ENCODE data around the gene MAP3K5. TPM values are rescaled to one million over a fixed set of nuclear protein-coding genes. Genes with fewer than 3 reads are reported as not detected.

The MAP3K5 gene
- total RNA-seq, 4 donors from 2014 or later, result 16.2 to 52.7 (median 34.8) TPM

DNA sequence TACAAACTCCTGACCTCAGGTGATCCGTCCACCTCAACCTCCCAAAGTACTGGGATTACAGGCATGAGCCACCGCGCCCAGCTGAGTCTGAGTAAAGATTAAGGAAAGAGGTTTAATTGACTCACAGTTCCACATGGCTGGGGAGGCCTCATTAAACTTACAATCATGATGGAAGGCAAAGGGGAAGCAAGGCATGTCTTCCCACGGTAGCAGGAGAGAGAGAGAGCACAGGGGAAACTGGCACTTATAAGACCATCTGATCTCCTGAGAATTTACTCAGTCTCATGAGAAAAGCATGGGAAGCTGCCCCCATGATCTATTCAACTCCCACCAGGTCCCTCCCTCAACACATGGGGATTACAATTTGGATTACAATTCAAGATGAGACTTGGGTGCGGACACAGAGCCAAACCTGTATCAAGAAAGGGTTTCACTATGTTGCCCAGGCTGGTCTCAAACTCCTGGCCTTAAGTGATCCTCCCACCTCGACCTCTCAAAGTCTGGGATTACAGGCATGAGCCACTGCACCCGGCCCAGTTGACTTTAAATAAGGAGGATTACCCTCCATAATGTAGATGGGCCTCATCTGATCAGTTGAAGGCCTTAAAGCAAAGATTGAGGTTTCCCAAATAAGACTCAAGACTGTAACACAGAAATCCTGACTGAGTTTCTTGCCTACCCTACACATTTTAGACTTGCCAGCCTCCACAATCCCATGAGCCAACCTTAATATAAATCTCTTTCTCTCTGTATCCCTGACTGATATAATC is 17.0 kb upstream of the MAP3K5 start:
- 87% methylated on average over 7 of the region's 7 CpGs; no CpG with 5 or more reads in 1 of the 2 donors for WGBS, 2 donors (ENCODE audit: low coverage in 1 of 2)
- Histone ChIP-seq H3K36me3 (no peaks in the 10 kb centered on the region), H3K9me3 (no peaks in the 10 kb centered on the region), H3K27me3 (no peaks in the 10 kb centered on the region), H3K4me1 (no peaks in the 10 kb centered on the region), H3K4me3 (no peak overlapping the region), H3K27ac (no peak overlapping the region)
- DNase-seq, result no peak
- in situ Hi-C loops (cut with MboI; ENCODE audit: low pct_ligation_motif_present in 1 of 4, low pct_unique_long_range_greater_than_20kb in 1 of 4, low sequenced_read_pairs in 3 of 4), result no loop called here
- intact Hi-C loops (cut with DNase I; ENCODE audit: low total_unique reads), result no loop called here
- TF ChIP-seq POLR2AphosphoS5 (IDR thresholded peaks at IDR 0.05) (no peak), POLR2A (IDR thresholded peaks at IDR 0.05) (no peak), EP300 (IDR thresholded peaks at IDR 0.05; ENCODE audit: low read depth) (no peak)
- TF ChIP-seq, protein P1, sequence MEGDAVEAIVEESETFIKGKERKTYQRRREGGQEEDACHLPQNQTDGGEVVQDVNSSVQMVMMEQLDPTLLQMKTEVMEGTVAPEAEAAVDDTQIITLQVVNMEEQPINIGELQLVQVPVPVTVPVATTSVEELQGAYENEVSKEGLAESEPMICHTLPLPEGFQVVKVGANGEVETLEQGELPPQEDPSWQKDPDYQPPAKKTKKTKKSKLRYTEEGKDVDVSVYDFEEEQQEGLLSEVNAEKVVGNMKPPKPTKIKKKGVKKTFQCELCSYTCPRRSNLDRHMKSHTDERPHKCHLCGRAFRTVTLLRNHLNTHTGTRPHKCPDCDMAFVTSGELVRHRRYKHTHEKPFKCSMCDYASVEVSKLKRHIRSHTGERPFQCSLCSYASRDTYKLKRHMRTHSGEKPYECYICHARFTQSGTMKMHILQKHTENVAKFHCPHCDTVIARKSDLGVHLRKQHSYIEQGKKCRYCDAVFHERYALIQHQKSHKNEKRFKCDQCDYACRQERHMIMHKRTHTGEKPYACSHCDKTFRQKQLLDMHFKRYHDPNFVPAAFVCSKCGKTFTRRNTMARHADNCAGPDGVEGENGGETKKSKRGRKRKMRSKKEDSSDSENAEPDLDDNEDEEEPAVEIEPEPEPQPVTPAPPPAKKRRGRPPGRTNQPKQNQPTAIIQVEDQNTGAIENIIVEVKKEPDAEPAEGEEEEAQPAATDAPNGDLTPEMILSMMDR (IDR thresholded peaks at IDR 0.05), result no peak

DNA sequence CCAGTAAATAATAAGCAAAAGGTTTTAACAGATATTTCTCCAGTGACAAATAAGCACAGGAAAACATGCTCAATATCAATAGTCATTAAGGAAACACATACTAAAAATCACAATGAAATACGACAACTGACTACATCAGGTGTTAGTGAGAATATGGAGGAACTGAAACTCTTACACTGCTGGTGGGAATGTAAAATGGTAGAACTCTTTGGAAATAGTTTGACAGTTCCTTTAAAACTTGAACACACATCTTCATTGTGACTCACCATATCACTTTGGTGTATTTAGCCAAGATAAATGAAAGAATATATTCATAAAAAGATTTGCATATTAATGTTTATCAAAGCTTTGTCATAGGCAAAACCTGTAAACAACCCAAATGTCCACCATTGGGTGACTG is 11.3 kb upstream of the MAP3K5 start:
- Histone ChIP-seq H3K27ac (no peak overlapping the region), H3K4me3 (no peak overlapping the region), H3K4me1 (no peaks in the 10 kb centered on the region), H3K36me3 (no peaks in the 10 kb centered on the region), H3K9me3 (no peaks in the 10 kb centered on the region), H3K27me3 (no peaks in the 10 kb centered on the region)
- 80 to 82% methylated on average over 1 of the region's 1 CpG for WGBS, 2 donors (ENCODE audit: low coverage in 1 of 2)
- TF ChIP-seq POLR2AphosphoS5 (IDR thresholded peaks at IDR 0.05), result no peak
- TF ChIP-seq POLR2A (IDR thresholded peaks at IDR 0.05), result no peak
- in situ Hi-C loops (cut with MboI; ENCODE audit: low pct_ligation_motif_present in 1 of 4, low pct_unique_long_range_greater_than_20kb in 1 of 4, low sequenced_read_pairs in 3 of 4) (no loop called here), intact Hi-C loops (cut with DNase I; ENCODE audit: low total_unique reads) (no loop called here)
- DNase-seq, result no peak

DNA sequence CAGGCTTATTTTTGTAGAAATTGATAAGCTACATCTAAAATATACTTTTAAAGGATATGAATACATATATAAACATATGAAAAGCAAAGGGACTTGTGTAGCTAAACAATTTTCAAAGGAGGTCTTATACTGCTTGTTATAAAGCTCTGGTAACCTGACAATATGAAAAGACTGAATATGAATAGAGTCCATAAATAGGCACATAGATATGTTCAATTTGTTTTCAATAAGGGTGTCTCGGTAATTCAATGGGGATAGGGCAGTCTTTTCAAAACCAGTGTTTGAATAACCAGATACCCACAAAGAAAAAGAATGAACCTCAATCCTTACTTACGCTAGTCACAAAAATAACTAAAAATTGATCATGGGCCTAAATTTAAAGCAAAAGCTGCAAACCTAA is 9.3 kb upstream of the MAP3K5 start:
- TF ChIP-seq POLR2A (IDR thresholded peaks at IDR 0.05) (no peak), POLR2AphosphoS5 (IDR thresholded peaks at IDR 0.05) (no peak), EP300 (IDR thresholded peaks at IDR 0.05; ENCODE audit: low read depth) (no peak)
- TF ChIP-seq, protein P1 (IDR thresholded peaks at IDR 0.05), result no peak
- 96 to 98% methylated on average over 2 of the region's 2 CpGs for whole genome bisulfite sequencing, 2 donors (ENCODE audit: low coverage in 1 of 2)
- no peak overlapping the region for H3K4me3 ChIP-seq
- no peaks in the 10 kb centered on the region for H3K9me3 ChIP-seq
- no peak for DNase-seq
- no peak overlapping the region for H3K27ac ChIP-seq
- H3K36me3 ChIP-seq, result no peaks in the 10 kb centered on the region
- intact Hi-C loops (cut with DNase I; ENCODE audit: low total_unique reads) (no loop called here), in situ Hi-C loops (cut with MboI; ENCODE audit: low pct_ligation_motif_present in 1 of 4, low pct_unique_long_range_greater_than_20kb in 1 of 4, low sequenced_read_pairs in 3 of 4) (no loop called here)
- H3K27me3 ChIP-seq, result no peaks in the 10 kb centered on the region
- H3K4me1 ChIP-seq, result no peaks in the 10 kb centered on the region

DNA sequence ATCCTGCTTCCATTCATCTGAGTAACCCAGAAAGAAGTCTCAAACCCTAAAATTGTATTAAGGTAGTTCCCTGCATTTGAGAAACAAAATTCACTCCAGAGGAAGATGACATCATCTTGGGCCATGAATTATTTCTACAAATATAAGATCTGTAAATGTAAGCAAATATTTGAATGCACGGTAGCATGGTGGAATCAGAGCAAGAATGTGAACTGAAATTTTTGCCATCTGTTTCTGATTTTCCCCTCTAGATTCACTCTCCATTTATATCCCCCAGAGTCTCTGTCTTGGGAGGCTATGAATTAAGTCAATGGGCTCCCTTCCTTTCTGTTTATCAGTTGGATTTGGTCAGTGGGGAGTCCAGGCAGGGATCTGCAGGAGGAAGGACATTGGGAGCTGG is 5.8 kb upstream of the MAP3K5 start:
- in situ Hi-C loops (cut with MboI; ENCODE audit: low pct_ligation_motif_present in 1 of 4, low pct_unique_long_range_greater_than_20kb in 1 of 4, low sequenced_read_pairs in 3 of 4), result loop anchor here in 2 of 4 donors (10.0 to 25.0 kb wide), 2 partner anchors 153 to 511 kb away; partner anchors contain the start of gene BCLAF1 (in 1 of the 2)
- intact Hi-C loops (cut with DNase I; ENCODE audit: low total_unique reads), result no loop called here
- 93 to 100% methylated on average over 1 of the region's 1 CpG for WGBS, 2 donors (ENCODE audit: low coverage in 1 of 2)
- Histone ChIP-seq H3K27me3 (no peaks in the 10 kb centered on the region), H3K9me3 (no peaks in the 10 kb centered on the region), H3K36me3 (no peaks in the 10 kb centered on the region), H3K27ac (no peak overlapping the region), H3K4me3 (no peak overlapping the region), H3K4me1 (peaks cover 0 to 8% (median 6%) of the 10 kb centered on the region in 4 donors)
- TF ChIP-seq EP300 (IDR thresholded peaks at IDR 0.05; ENCODE audit: low read depth) (no peak), POLR2A (IDR thresholded peaks at IDR 0.05) (no peak), POLR2AphosphoS5 (IDR thresholded peaks at IDR 0.05) (no peak)
- TF ChIP-seq, protein P1 (IDR thresholded peaks at IDR 0.05), result no peak
- no peak for DNase-seq
